ENCODE data around the gene DCC. TPM values are rescaled to one million over a fixed set of nuclear protein-coding genes. Genes with fewer than 3 reads are reported as not detected.

The DCC gene
- total RNA-seq, 1 donor from 2014 or later: 5.6 TPM

- peaks cover 4% of the 10 kb centered on the region for H3K4me1 Mint-ChIP-seq (ENCODE audit: low read depth, unreplicated experiment)
- no peaks in the 10 kb centered on the region for H3K36me3 Mint-ChIP-seq (ENCODE audit: unreplicated experiment)
- H3K27ac Mint-ChIP-seq (ENCODE audit: unreplicated experiment): no peak overlapping the region
- H3K9me3 Mint-ChIP-seq (ENCODE audit: unreplicated experiment): no peaks in the 10 kb centered on the region
- DNase-seq: no peak
- no peak overlapping the region for H3K4me3 Mint-ChIP-seq (ENCODE audit: unreplicated experiment)
- no peak for TF ChIP-seq CTCF (IDR thresholded peaks at IDR 0.05; ENCODE audit: partially characterized antibody, unreplicated experiment)
- H3K27me3 Mint-ChIP-seq (ENCODE audit: unreplicated experiment): peaks cover 1% of the 10 kb centered on the region
These were observed 86.0 kb downstream of the DCC start for GRCh38 chr18:52426041-52426440.

- H3K27ac Mint-ChIP-seq (ENCODE audit: unreplicated experiment): no peak overlapping the region
- no peaks in the 10 kb centered on the region for H3K9me3 Mint-ChIP-seq (ENCODE audit: unreplicated experiment)
- DNase-seq: no peak
- peaks cover 1% of the 10 kb centered on the region for H3K27me3 Mint-ChIP-seq (ENCODE audit: unreplicated experiment)
- TF ChIP-seq CTCF (IDR thresholded peaks at IDR 0.05; ENCODE audit: partially characterized antibody, unreplicated experiment): no peak
- peaks cover 4% of the 10 kb centered on the region for H3K4me1 Mint-ChIP-seq (ENCODE audit: low read depth, unreplicated experiment)
- no peaks in the 10 kb centered on the region for H3K36me3 Mint-ChIP-seq (ENCODE audit: unreplicated experiment)
- H3K4me3 Mint-ChIP-seq (ENCODE audit: unreplicated experiment): no peak overlapping the region
These were observed 86.5 kb downstream of the DCC start for GRCh38 chr18:52426462-52426861.

GRCh38 chr18:52427521-52428175 lies 87.7 kb downstream of the DCC start:
- Mint-ChIP-seq H3K27ac (ENCODE audit: unreplicated experiment) (no peak overlapping the region), H3K9me3 (ENCODE audit: unreplicated experiment) (no peaks in the 10 kb centered on the region), H3K4me3 (ENCODE audit: unreplicated experiment) (no peak overlapping the region), H3K4me1 (ENCODE audit: low read depth, unreplicated experiment) (peaks cover 4% of the 10 kb centered on the region), H3K27me3 (ENCODE audit: unreplicated experiment) (peaks cover 1% of the 10 kb centered on the region), H3K36me3 (ENCODE audit: unreplicated experiment) (no peaks in the 10 kb centered on the region)
- no peak for TF ChIP-seq CTCF (IDR thresholded peaks at IDR 0.05; ENCODE audit: partially characterized antibody, unreplicated experiment)
- no peak for DNase-seq

- H3K4me3 Mint-ChIP-seq (ENCODE audit: unreplicated experiment): no peak overlapping the region
- no peak for DNase-seq
- no peak overlapping the region for H3K27ac Mint-ChIP-seq (ENCODE audit: unreplicated experiment)
- H3K9me3 Mint-ChIP-seq (ENCODE audit: unreplicated experiment): no peaks in the 10 kb centered on the region
- no peak for TF ChIP-seq CTCF (IDR thresholded peaks at IDR 0.05; ENCODE audit: partially characterized antibody, unreplicated experiment)
- peaks cover 5% of the 10 kb centered on the region for H3K4me1 Mint-ChIP-seq (ENCODE audit: low read depth, unreplicated experiment)
- peaks cover 1% of the 10 kb centered on the region for H3K27me3 Mint-ChIP-seq (ENCODE audit: unreplicated experiment)
- no peaks in the 10 kb centered on the region for H3K36me3 Mint-ChIP-seq (ENCODE audit: unreplicated experiment)
These were observed 91.7 kb downstream of the DCC start for GRCh38 chr18:52431683-52432082.

- Mint-ChIP-seq H3K9me3 (ENCODE audit: unreplicated experiment) (no peaks in the 10 kb centered on the region), H3K27me3 (ENCODE audit: unreplicated experiment) (peaks cover 1% of the 10 kb centered on the region), H3K36me3 (ENCODE audit: unreplicated experiment) (no peaks in the 10 kb centered on the region), H3K27ac (ENCODE audit: unreplicated experiment) (no peak overlapping the region), H3K4me1 (ENCODE audit: low read depth, unreplicated experiment) (peaks cover 13% of the 10 kb centered on the region), H3K4me3 (ENCODE audit: unreplicated experiment) (no peak overlapping the region)
- DNase-seq: no peak
- no peak for TF ChIP-seq CTCF (IDR thresholded peaks at IDR 0.05; ENCODE audit: partially characterized antibody, unreplicated experiment)
These were observed 93.8 kb downstream of the DCC start for GRCh38 chr18:52433797-52434196.
